C4-2B (cell line): ENCODE results near the gene RPEL1.

Experiments used
- ZFX ChIP-seq: fragments of 450-650 bp; IDR thresholded peaks from 2 replicates; pipeline ENCODE4 v1.6.1; 2017
- TF ChIP-seq, protein P1 (sequence below): fragments of 450-650 bp; conservative IDR thresholded peaks from 2 replicates; pipeline ENCODE4 v1.5.1; 2017; ENCODE audit warnings: mild to moderate bottlenecking

- TF ChIP-seq, protein P1, sequence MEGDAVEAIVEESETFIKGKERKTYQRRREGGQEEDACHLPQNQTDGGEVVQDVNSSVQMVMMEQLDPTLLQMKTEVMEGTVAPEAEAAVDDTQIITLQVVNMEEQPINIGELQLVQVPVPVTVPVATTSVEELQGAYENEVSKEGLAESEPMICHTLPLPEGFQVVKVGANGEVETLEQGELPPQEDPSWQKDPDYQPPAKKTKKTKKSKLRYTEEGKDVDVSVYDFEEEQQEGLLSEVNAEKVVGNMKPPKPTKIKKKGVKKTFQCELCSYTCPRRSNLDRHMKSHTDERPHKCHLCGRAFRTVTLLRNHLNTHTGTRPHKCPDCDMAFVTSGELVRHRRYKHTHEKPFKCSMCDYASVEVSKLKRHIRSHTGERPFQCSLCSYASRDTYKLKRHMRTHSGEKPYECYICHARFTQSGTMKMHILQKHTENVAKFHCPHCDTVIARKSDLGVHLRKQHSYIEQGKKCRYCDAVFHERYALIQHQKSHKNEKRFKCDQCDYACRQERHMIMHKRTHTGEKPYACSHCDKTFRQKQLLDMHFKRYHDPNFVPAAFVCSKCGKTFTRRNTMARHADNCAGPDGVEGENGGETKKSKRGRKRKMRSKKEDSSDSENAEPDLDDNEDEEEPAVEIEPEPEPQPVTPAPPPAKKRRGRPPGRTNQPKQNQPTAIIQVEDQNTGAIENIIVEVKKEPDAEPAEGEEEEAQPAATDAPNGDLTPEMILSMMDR, result no peak
- TF ChIP-seq ZFX, result no peak
These were observed 33.2 kb downstream of the RPEL1 start for GRCh38 chr10:103278862-103279298.
